A549 (cell line): ENCODE measurements around the gene HSPBP1. TPM values are rescaled to one million over a fixed set of nuclear protein-coding genes. Genes with fewer than 3 reads are reported as not detected.

Source experiments
- ATAC-seq, 2 experiments: fragments of 200-7000 bp in 1 of 2; fragments of >200 bp in 1 of 2; cut with Nextera tagmentation in 1 of 2; cut with Tn5 transposase in 1 of 2; 3 replicates each; pipeline versions ENCODE4 v1.8.0 to v1.9.1; 2018 to 2020; ENCODE audit warnings: mild to moderate bottlenecking in 1 of 2, moderate library complexity in 1 of 2
- CTCF ChIA-PET: fragments of 300-600 bp; sonication (Branson Sonifier 250); formaldehyde crosslinking; extraction: SDS; loops from one replicate; lab custom pipeline; 2021; ENCODE audit warnings: antibody characterized with exemption, inconsistent platforms; lab: Yijun Ruan, JAX
- POLR2A ChIA-PET: fragments of 350-600 bp; formaldehyde crosslinking; extraction: SDS; loops from one replicate; lab custom pipeline; 2021; ENCODE audit warnings: antibody characterized with exemption, inconsistent platforms; lab: Yijun Ruan, JAX
- DNase-seq, 2 experiments: peaks; one replicate each; pipeline versions ENCODE4 v3.0.0 to v3.0.0-alpha.2; 2011 to 2016; ENCODE audit warnings: low read depth in 1 of 2, low spot score in 1 of 2
- FAIRE-seq: peaks from 2 replicates; lab custom pipeline; 2011; peaks lifted over from hg19 to GRCh38; lab: Jason Lieb, UNC
- H3K27ac ChIP-seq, 2 experiments: fragments of >200 bp; sonication (Bioruptor Twin); formaldehyde crosslinking; 3 replicates each; pipeline ENCODE4 v1.5.1; 2016 to 2017
- H3K4me1 ChIP-seq: fragments of >200 bp; sonication (Bioruptor Twin); formaldehyde crosslinking; 3 replicates; pipeline ENCODE4 v1.6.1; 2016
- H3K4me2 ChIP-seq: fragments of >200 bp; sonication (Bioruptor Twin); formaldehyde crosslinking; 3 replicates; pipeline ENCODE4 v1.6.1; 2016
- H3K4me3 ChIP-seq: fragments of >200 bp; sonication (Bioruptor Twin); formaldehyde crosslinking; 3 replicates; pipeline ENCODE4 v1.5.1; 2016
- H3K9me3 ChIP-seq: fragments of >200 bp; sonication (Bioruptor Twin); formaldehyde crosslinking; 3 replicates; pipeline ENCODE4 v1.6.1; 2016
- CBX8 ChIP-seq: fragments of 200-600 bp; sonication (generic); IDR thresholded peaks from 2 replicates; pipeline ENCODE4 v1.6.1; 2016
- CHD2 ChIP-seq: fragments of 150-350 bp; IDR thresholded peaks from 2 replicates; pipeline ENCODE4 v1.6.1; 2014; ENCODE audit warnings: low read length; ENCODE audit not compliant: partially characterized antibody
- CHD4 ChIP-seq: fragments of 200-600 bp; sonication (generic); IDR thresholded peaks from 2 replicates; pipeline ENCODE4 v1.6.1; 2016; ENCODE audit warnings: antibody characterized with exemption, mild to moderate bottlenecking, borderline replicate concordance
- EHF ChIP-seq: fragments of 250-450 bp; sonication (Bioruptor Pico); IDR thresholded peaks from 2 replicates; pipeline ENCODE4 v1.5.0; 2020; ENCODE audit warnings: mild to moderate bottlenecking
- EHMT2 ChIP-seq: fragments of 200-600 bp; sonication (generic); IDR thresholded peaks from 2 replicates; pipeline ENCODE4 v1.6.1; 2016; ENCODE audit warnings: antibody characterized with exemption, low read depth, mild to moderate bottlenecking, moderate library complexity
- GATA3 ChIP-seq: IDR thresholded peaks from 2 replicates; pipeline ENCODE4 v1.6.1; 2012; ENCODE audit warnings: borderline replicate concordance
- HDAC2 ChIP-seq: fragments of 200-600 bp; sonication (generic); IDR thresholded peaks from 2 replicates; pipeline ENCODE4 v1.6.1; 2016
- HEYL ChIP-seq: fragments of 250-450 bp; sonication (Bioruptor Pico); IDR thresholded peaks from 2 replicates; pipeline ENCODE4 v1.8.0; 2021; ENCODE audit warnings: mild to moderate bottlenecking, moderate library complexity
- HOXA7 ChIP-seq: fragments of 250-450 bp; sonication (Bioruptor Pico); IDR thresholded peaks from 2 replicates; pipeline ENCODE4 v1.5.0; 2020; ENCODE audit warnings: mild to moderate bottlenecking, moderate library complexity
- MAFK ChIP-seq: fragments of 450-650 bp; IDR thresholded peaks from 2 replicates; pipeline ENCODE4 v1.6.1; 2014; ENCODE audit not compliant: partially characterized antibody
- MAZ ChIP-seq: fragments of 150-350 bp; IDR thresholded peaks from 2 replicates; pipeline ENCODE4 v1.6.1; 2014; ENCODE audit warnings: antibody characterized with exemption, low read depth, low read length, borderline replicate concordance
- MYC ChIP-seq: IDR thresholded peaks from 2 replicates; pipeline ENCODE4 v1.6.1; 2012; ENCODE audit warnings: mild to moderate bottlenecking, inconsistent platforms, low read length, improper control_type of control experiment, borderline replicate concordance
- PHF8 ChIP-seq: fragments of 200-600 bp; sonication (generic); IDR thresholded peaks from 2 replicates; pipeline ENCODE4 v1.6.1; 2016; ENCODE audit warnings: low read depth, mild to moderate bottlenecking, antibody characterized with exemption, moderate library complexity, borderline replicate concordance
- POLR2AphosphoS2 ChIP-seq: conservative IDR thresholded peaks from 2 replicates; pipeline ENCODE4 v1.6.1; 2012; ENCODE audit warnings: low read length, improper control_type of control experiment, inconsistent platforms
- RAD21 ChIP-seq, 2 experiments: fragments of >200 bp in 1 of 2; sonication (Bioruptor Twin) in 1 of 2; formaldehyde crosslinking in 1 of 2; IDR thresholded peaks in 1 of 2; conservative IDR thresholded peaks in 1 of 2; 2 replicates in 1 of 2; 3 replicates in 1 of 2; pipeline ENCODE4 v1.6.1; 2012 to 2018; ENCODE audit warnings: inconsistent platforms in 1 of 2
- RCOR1 ChIP-seq: fragments of 150-350 bp; IDR thresholded peaks from 2 replicates; pipeline ENCODE4 v1.6.1; 2014; ENCODE audit warnings: antibody characterized with exemption, low read length, low read depth
- RFX5 ChIP-seq: fragments of 450-650 bp; IDR thresholded peaks from 2 replicates; pipeline ENCODE4 v1.7.1; 2014; ENCODE audit warnings: antibody characterized with exemption, mild to moderate bottlenecking, moderate library complexity
- RNF2 ChIP-seq: fragments of 200-600 bp; sonication (generic); IDR thresholded peaks from 2 replicates; pipeline ENCODE4 v1.6.1; 2016; ENCODE audit warnings: low read depth, mild to moderate bottlenecking, antibody characterized with exemption, moderate library complexity, borderline replicate concordance
- SMC3 ChIP-seq: fragments of >200 bp; sonication (Bioruptor Twin); formaldehyde crosslinking; IDR thresholded peaks from 3 replicates; pipeline ENCODE4 v1.6.1; 2018; ENCODE audit warnings: inconsistent platforms
- ZC3H11A ChIP-seq: fragments of 450-650 bp; IDR thresholded peaks from 2 replicates; pipeline ENCODE4 v1.6.1; 2014; ENCODE audit warnings: antibody characterized with exemption, mild to moderate bottlenecking
- WGBS: methylation state at CpG from one replicate; pipeline ENCODE4 v1.1.6; 2017; ENCODE audit errors: missing lambda C conversion rate; 5-methylcytosine and 5-hydroxymethylcytosine counted together
- polyA plus RNA-seq, 4 experiments: library from polyadenylated mRNA; depleted of rRNA in 3 of 4; stranded (reverse); fragments of >200 nt; fragmentation: RNase III in 1 of 4; extraction: RNeasy Plus Mini Kit Qiagen cat#74134 plus additional on column Dnase treatment in 1 of 4; gene quantifications; 2 replicates in 3 of 4; 3 replicates in 1 of 4; pipeline ENCODE4 v1.2.3, GENCODE V29; 2011 to 2017
- TF ChIP-seq, protein P1 (sequence below): fragments of 450-650 bp; IDR thresholded peaks from 2 replicates; pipeline ENCODE4 v1.6.1; 2014; ENCODE audit warnings: antibody characterized with exemption
- TF ChIP-seq, protein P2 (sequence below): fragments of 250-450 bp; sonication (Bioruptor Pico); IDR thresholded peaks from 2 replicates; pipeline ENCODE4 v1.5.0; 2020; ENCODE audit warnings: low read depth, mild to moderate bottlenecking, moderate library complexity
- TF ChIP-seq, protein P3 (sequence below): IDR thresholded peaks from 2 replicates; pipeline ENCODE4 v1.6.1; 2012; ENCODE audit warnings: low read depth, borderline replicate concordance
- TF ChIP-seq, protein P4 (sequence below): fragments of >200 bp; sonication (Bioruptor Twin); formaldehyde crosslinking; IDR thresholded peaks from 3 replicates; pipeline ENCODE4 v1.5.1; 2016

The HSPBP1 gene
- polyA plus RNA-seq, 2 of the 4 experiments (the other 2 are of a cell fraction) = 52.1 to 121 TPM

DNA sequence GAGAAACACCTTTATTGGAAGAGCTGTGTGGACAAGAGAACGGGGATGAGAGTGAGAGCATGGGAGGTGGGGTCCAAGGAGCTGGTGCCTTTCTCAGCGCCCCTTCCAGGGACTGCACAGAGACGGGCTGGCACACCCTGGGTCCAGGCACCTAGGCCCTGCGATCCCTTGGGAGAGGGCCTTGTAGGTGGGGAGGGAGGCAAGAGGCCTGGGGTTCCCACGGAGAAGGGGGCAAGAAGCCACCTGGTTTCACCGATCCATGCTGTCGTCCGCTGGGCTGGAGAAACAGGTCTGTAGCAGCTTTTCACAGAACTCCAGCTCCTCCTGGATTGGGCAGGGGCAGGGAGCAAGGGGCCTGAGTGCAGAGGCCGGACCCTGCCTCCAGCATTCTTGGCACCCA is 17.6 kb downstream of the HSPBP1 start:
- POLR2A ChIA-PET = interaction anchor here (1.9 kb wide), 1 partner anchor 46 kb away, joined by 7 read pairs; no protein-coding TSS in a partner anchor

DNA sequence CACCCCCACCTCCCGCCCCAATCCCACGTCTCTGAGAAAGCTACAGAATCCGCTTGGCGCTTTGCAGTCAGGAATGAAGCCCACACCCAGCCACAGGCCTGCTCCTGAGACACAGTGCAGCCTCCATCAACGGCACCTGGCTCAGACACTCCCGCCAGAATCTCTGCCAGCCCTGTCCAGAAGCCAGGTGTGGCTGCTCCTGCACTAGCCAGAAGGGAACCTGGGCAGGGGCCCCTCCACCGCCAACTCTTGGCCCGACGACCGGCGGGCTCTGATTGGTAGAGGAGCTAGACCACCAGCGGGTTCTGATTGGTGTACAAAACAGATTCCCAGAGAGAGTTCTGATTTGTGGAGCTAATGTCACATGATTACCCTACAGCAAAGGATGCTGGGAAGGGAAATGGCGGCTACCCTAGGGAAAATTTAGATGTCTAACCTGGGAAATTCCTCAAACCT is 18.2 kb downstream of the HSPBP1 start:
- Histone ChIP-seq H3K4me1 (peaks cover 17% of the 10 kb centered on the region), H3K9me3 (peaks cover 4% of the 10 kb centered on the region; the same call in 2 of the 3 replicates), H3K4me3 (no peak overlapping the region), H3K27ac (no peak overlapping the region), H3K4me2 (no peak overlapping the region)
- ATAC-seq (no peak), FAIRE-seq (no peak), DNase-seq (no peak)
- ChIA-PET CTCF (interaction anchor here (0.7 to 4.8 kb wide), 13 partner anchors 8 to 242 kb away, joined by 3 to 44 read pairs (median 6); partner anchors contain the start of gene TMEM238), POLR2A (interaction anchor here (1.9 kb wide), 1 partner anchor 45 kb away, joined by 7 read pairs; no protein-coding TSS in a partner anchor)
- WGBS = 88% methylated on average over 13 of the region's 13 CpGs
- TF ChIP-seq, protein P1, sequence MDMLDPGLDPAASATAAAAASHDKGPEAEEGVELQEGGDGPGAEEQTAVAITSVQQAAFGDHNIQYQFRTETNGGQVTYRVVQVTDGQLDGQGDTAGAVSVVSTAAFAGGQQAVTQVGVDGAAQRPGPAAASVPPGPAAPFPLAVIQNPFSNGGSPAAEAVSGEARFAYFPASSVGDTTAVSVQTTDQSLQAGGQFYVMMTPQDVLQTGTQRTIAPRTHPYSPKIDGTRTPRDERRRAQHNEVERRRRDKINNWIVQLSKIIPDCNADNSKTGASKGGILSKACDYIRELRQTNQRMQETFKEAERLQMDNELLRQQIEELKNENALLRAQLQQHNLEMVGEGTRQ = peak; percentile 10; the same call in 1 of the 2 replicates
- TF ChIP-seq PHF8 = no peak

More for the DNA sequence above, 17.6 kb downstream of the HSPBP1 start:
- CTCF ChIA-PET = interaction anchor here (0.7 to 4.8 kb wide), 6 partner anchors 12 to 241 kb away, joined by 3 to 44 read pairs (median 4); no protein-coding TSS in a partner anchor
- Histone ChIP-seq H3K27ac (no peak overlapping the region), H3K9me3 (peaks cover 9% of the 10 kb centered on the region; the same call in 2 of the 3 replicates), H3K4me1 (peaks cover 10% of the 10 kb centered on the region), H3K4me3 (no peak overlapping the region), H3K4me2 (no peak overlapping the region)
- TF ChIP-seq GATA3 = no peak
- TF ChIP-seq ZC3H11A = no peak
- TF ChIP-seq HDAC2 = no peak
- no peak for TF ChIP-seq MYC
- TF ChIP-seq, protein P2, sequence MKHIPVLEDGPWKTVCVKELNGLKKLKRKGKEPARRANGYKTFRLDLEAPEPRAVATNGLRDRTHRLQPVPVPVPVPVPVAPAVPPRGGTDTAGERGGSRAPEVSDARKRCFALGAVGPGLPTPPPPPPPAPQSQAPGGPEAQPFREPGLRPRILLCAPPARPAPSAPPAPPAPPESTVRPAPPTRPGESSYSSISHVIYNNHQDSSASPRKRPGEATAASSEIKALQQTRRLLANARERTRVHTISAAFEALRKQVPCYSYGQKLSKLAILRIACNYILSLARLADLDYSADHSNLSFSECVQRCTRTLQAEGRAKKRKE = no peak
- no peak for TF ChIP-seq EHMT2
- TF ChIP-seq CHD4 = no peak
- no peak for TF ChIP-seq HOXA7
- no peak for TF ChIP-seq POLR2AphosphoS2
- TF ChIP-seq RNF2 = no peak
- no peak for TF ChIP-seq CHD2
- no peak for TF ChIP-seq MAFK
- FAIRE-seq = no peak
- 92% methylated on average over 9 of the region's 9 CpGs for WGBS
- ATAC-seq = no peak
- no peak for DNase-seq

DNA sequence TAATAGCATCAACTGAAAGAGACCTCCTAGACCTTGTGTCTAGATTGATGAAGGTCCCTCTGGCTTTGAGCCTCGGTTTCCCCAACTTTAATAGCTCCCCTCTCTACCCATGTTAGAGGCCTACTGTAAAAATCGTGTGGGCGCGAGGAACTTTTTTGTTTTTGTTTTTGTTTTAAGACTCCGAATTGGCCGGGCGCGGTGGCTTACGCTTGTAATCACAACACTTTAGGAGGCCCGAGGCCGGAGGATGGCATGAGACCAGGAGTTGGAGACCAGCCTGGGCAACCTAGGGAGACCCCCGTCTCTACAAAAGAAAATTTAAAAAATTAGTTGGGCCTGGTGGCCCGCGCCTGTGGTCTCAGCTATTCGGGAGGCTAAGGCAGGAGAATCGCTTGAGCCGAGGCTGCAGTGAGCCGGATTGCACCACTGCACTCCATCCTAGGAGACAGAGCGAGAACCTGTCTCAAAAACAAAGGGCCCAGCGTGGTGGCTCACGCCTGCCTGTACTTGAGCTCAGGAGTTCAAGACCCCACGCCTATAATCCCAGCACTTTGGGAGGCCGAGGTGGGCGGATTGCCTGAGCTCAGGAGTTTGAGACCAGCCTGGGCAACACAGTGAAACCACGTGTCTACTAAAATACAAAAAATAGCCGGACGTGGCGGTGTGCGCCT is 20.2 kb downstream of the HSPBP1 start:
- 55% methylated on average over 29 of the region's 29 CpGs for WGBS
- CTCF ChIA-PET = interaction anchor here (0.5 to 4.8 kb wide), 19 partner anchors 9 to 208 kb away, joined by 3 to 44 read pairs (median 5); partner anchors contain the start of genes DNAAF3, KMT5C and TMEM238
- FAIRE-seq (no peak), ATAC-seq (no peak), DNase-seq (no peak)
- Histone ChIP-seq H3K4me1 (peaks cover 36% of the 10 kb centered on the region), H3K27ac (peak overlapping the region; percentile 87 to 93), H3K9me3 (no peaks in the 10 kb centered on the region), H3K4me2 (peak overlapping the region; percentile 76), H3K4me3 (peak overlapping the region; percentile 39)
- POLR2A ChIA-PET = interaction anchor here (0.7 to 1.8 kb wide), 24 partner anchors 11 to 345 kb away, joined by 3 to 52 read pairs (median 5); partner anchors contain the start of genes FIZ1, HSPBP1, KMT5C and SYT5
- TF ChIP-seq HEYL (no peak), RAD21 (conservative IDR thresholded peaks at IDR 0.05 in 1 of 2, IDR thresholded peaks at IDR 0.05 in 1 of 2) (no peak), RCOR1 (no peak), RFX5 (no peak), MAZ (no peak), EHF (0 out of 2 replicates have a peak, but pooled peaks have one; percentile 63), SMC3 (no peak), CBX8 (no peak)
- TF ChIP-seq, protein P3, sequence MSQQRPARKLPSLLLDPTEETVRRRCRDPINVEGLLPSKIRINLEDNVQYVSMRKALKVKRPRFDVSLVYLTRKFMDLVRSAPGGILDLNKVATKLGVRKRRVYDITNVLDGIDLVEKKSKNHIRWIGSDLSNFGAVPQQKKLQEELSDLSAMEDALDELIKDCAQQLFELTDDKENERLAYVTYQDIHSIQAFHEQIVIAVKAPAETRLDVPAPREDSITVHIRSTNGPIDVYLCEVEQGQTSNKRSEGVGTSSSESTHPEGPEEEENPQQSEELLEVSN = no peak
- TF ChIP-seq, protein P4, sequence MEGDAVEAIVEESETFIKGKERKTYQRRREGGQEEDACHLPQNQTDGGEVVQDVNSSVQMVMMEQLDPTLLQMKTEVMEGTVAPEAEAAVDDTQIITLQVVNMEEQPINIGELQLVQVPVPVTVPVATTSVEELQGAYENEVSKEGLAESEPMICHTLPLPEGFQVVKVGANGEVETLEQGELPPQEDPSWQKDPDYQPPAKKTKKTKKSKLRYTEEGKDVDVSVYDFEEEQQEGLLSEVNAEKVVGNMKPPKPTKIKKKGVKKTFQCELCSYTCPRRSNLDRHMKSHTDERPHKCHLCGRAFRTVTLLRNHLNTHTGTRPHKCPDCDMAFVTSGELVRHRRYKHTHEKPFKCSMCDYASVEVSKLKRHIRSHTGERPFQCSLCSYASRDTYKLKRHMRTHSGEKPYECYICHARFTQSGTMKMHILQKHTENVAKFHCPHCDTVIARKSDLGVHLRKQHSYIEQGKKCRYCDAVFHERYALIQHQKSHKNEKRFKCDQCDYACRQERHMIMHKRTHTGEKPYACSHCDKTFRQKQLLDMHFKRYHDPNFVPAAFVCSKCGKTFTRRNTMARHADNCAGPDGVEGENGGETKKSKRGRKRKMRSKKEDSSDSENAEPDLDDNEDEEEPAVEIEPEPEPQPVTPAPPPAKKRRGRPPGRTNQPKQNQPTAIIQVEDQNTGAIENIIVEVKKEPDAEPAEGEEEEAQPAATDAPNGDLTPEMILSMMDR = no peak
- TF ChIP-seq, protein P1 = no peak
